GM12865 (cell line): ENCODE results near the gene FAM124A.

Source experiments
- DNase-seq: peaks from one replicate; pipeline ENCODE4 v3.0.0; 2010; ENCODE audit warnings: low read depth
- H3K4me3 ChIP-seq: 2 replicates; pipeline ENCODE4 v1.5.1; 2011; ENCODE audit warnings: mild to moderate bottlenecking, low read depth, low read length, control low read depth
- CTCF ChIP-seq: IDR thresholded peaks from 2 replicates; pipeline ENCODE4 v1.5.1; 2011; ENCODE audit warnings: low read length, control low read depth, low read depth, inconsistent platforms; ENCODE audit not compliant: insufficient read depth; ENCODE audit errors: missing control alignments

The FAM124A gene

GRCh38 chr13:51266642-51267041 lies 44.4 kb downstream of the FAM124A start:
- no peak overlapping the region for H3K4me3 ChIP-seq
- TF ChIP-seq CTCF: no peak
- DNase-seq: no peak

- no peak for DNase-seq
- no peak overlapping the region for H3K4me3 ChIP-seq
- no peak for TF ChIP-seq CTCF
Observed at GRCh38 chr13:51267622-51268021, 45.4 kb downstream of the FAM124A start.

- no peak for TF ChIP-seq CTCF
- no peak overlapping the region for H3K4me3 ChIP-seq
- DNase-seq: no peak
Observed at GRCh38 chr13:51269039-51269438, 46.8 kb downstream of the FAM124A start.

GRCh38 chr13:51270623-51271415 lies 48.6 kb downstream of the FAM124A start:
- no peak overlapping the region for H3K4me3 ChIP-seq
- no peak for TF ChIP-seq CTCF
- no peak for DNase-seq

- no peak overlapping the region for H3K4me3 ChIP-seq
- DNase-seq: no peak
- TF ChIP-seq CTCF: no peak
Observed at GRCh38 chr13:51271528-51272085, 49.4 kb downstream of the FAM124A start.

GRCh38 chr13:51275101-51275500 lies 52.9 kb downstream of the FAM124A start:
- no peak overlapping the region for H3K4me3 ChIP-seq
- DNase-seq: no peak
- no peak for TF ChIP-seq CTCF
